Activated T-cell treated with anti-CD3 and anti-CD28 coated beads for 24 hours (primary cell): ENCODE results near the gene MAPRE3.

Experiments
- DNase-seq: peaks from one replicate; pipeline ENCODE4 v3.0.0-alpha.2; 2020; ENCODE audit warnings: low read depth

The MAPRE3 gene

DNA sequence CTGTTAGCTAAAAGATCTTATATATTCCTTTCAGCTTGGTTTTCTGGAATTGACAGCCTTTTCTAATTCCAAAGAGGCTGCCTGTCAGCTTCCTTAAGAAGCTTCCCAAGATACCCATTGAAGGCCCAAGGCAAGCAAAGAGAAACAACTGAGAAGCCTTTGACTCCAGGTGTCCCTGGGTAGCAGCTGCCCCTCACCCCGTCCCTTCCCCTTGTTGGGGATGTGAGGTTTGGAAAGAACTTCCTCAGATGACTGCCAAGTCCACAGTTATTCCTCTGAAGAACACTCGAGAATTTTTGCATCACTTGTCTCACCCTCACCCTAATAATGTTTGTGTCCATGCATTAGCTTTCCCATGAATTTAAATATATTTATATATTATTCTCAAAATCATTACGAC, 13.3 kb downstream of the MAPRE3 start:
- no peak for DNase-seq

- DNase-seq: no peak
Measured at GRCh38 chr2:26985807-26986206, 15.4 kb downstream of the MAPRE3 start.

GRCh38 chr2:26986576-26986975, 16.1 kb downstream of the MAPRE3 start:
- no peak for DNase-seq

GRCh38 chr2:26988058-26988860, 17.8 kb downstream of the MAPRE3 start:
- no peak for DNase-seq

GRCh38 chr2:26989156-26989555, 18.7 kb downstream of the MAPRE3 start:
- no peak for DNase-seq

- no peak for DNase-seq
Measured at GRCh38 chr2:26991717-26992116, 21.3 kb downstream of the MAPRE3 start.

DNA sequence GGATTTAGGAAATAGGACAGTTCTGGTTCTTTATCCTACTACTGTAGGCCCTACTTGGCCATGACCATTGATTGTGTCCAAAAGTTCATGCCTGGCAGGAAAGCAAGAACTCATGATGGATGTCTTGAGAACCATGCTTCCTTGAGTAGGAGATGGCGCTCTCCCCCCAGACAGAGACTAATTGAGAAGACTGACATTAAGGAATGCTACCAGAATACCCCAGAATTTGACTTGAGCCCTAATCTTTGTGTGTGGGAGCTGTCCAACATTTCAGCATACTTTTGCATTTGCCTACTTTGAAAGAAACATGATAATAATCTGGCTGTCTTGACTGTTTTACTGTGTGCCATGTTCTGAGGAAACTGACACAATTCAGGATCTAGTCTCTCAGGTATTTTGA, 23.3 kb downstream of the MAPRE3 start:
- DNase-seq: no peak

GRCh38 chr2:26994983-26995382, 24.5 kb downstream of the MAPRE3 start:
- DNase-seq: no peak

GRCh38 chr2:26997394-26997793, 27.0 kb downstream of the MAPRE3 start:
- DNase-seq: no peak

DNA sequence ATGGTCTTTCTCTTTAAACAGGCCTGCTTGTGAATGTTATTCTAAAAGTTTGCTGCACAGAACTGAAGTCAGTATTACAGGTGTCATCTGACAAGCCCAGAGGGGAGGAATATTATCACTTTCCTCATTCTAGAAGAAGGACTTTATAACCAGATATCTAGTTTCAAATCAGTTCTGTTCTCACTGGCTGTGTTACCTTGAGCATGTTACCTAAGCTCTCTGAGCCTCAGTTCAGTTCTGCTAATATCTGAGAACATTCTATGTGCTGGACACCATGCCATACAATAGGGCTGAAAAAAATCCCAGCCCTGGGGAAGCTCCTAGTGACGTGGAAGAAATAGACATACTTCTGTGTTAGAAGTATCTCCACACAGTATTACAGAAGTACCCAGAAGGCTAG, 27.9 kb downstream of the MAPRE3 start:
- DNase-seq: no peak

DNA sequence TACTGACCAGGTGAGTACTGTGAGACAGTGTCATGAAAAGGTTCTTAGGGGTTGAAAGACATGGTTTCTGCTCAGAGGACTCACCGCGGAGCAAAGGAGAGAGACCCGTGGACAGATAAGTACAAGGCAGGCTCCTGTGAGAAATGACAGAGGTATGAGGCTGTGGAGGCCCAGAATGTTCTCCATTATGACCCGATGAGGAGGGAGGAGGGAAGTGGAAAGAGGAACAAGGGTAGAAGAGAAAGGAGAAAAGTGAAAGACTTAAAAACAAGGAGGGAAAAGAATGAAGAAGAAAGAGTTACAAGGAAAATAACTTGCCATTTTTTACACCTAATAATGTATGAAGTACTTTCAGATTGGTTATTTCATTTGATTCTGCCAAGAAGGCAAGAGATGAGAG, 29.8 kb downstream of the MAPRE3 start:
- no peak for DNase-seq

GRCh38 chr2:27000995-27001394, 30.6 kb downstream of the MAPRE3 start:
- DNase-seq: no peak

DNA sequence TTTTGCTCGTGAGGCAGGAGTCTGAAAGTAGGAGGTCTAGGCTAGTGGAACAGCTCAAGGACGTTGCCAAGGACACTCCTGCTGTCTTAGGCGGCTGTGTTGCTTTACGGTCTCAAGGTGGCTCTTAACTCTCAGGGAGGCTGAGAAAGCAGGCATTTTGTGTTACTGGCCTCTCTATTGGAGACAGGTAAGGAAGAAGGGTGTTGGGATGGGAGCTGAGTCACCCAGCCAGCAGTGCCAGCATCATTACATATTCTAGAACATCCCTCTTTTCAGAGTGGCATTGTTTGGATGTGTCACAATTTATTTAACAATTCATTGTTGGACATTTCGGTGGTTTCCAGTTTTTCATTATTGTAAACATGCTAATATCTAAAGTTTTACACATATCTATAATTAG, 31.5 kb downstream of the MAPRE3 start:
- no peak for DNase-seq

GRCh38 chr2:27003007-27003406, 32.6 kb downstream of the MAPRE3 start:
- no peak for DNase-seq

GRCh38 chr2:27003857-27004256, 33.4 kb downstream of the MAPRE3 start:
- DNase-seq: no peak

- DNase-seq: no peak
Measured at GRCh38 chr2:27006602-27007415, 36.4 kb downstream of the MAPRE3 start.

DNA sequence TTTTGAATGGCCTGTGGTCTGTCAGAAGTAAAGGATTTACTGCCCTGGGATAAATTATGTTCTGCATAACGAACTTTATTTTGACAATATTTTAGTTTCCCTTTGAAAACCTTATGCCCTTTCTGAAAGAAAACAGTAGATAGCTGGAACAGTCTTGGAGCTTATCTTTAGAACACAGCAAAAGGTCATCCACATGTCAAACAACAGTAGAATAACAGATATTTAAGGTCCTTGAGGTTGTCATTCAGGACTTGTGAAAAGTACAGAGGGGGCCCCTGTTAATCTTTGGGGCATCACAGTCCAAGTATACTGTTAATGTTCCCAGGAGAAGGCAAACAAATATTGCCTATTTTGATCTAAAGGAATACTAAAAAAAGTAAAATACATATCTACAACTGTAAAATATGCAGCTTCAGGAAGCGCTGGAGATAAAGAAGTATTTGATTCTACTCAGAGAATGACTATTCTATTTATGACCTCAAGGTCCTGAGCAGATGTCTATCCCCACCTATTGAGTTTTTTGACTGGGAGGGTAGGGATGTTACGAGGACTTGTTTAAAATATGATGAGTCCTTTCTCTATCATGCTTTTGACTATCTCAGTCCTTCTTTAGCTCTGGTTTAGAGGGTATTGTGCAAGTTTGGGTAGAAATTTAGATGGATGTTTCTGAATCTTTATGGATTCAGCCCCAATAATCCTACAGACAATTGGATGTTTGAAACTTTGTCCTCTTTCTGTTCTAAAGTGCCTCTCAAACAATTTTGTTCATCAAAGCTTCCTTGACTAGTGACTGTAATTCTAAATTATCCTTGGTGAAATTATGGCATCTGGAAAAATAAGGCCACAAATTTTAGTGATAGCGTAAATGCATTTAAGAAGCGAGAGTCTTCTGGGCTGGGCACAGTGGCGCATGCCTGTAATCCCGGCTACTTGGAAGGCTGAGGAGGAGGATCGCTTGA, 37.3 kb downstream of the MAPRE3 start:
- no peak for DNase-seq

DNA sequence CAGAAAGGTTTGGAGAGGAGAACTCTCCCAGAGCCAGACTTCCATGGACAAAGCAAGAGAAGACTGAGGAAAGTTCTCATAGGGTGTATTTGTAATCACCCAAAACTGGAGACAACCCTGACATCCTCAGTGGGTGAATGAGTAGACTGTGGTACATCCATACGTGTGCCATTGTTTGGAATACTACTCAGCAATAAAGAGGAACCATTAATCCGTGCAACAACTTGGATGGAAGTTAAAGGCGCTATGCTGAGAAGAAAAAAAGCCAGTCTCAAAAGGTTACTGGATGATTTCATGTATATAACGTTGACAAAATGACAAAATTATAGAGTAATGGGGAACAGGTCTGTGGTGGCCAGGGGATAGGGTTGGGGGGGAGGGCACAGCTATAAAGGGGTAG, 38.2 kb downstream of the MAPRE3 start:
- no peak for DNase-seq

GRCh38 chr2:27009083-27009482, 38.6 kb downstream of the MAPRE3 start:
- no peak for DNase-seq

GRCh38 chr2:27009716-27010115, 39.3 kb downstream of the MAPRE3 start:
- no peak for DNase-seq

- DNase-seq: no peak
Measured at GRCh38 chr2:27010139-27010538, 39.7 kb downstream of the MAPRE3 start.

DNA sequence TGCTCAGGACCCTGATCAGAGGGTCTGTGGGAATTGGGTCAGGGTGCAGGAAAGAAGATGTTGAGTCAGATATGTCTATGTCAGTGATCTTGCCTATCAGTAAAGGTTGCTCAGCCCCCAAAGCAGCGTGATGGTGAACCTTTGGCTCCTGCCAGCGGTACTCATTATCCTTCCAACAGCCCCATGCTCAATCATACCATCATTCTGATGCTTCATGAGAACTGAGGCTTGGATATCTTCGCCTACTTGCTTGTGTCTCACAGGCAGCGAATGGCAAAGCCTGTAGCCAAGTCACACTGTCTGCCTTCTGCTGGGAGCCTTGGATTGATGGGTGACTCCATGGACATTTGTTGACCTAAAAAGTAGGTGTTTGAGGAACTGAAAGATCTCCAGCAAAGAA, 43.3 kb downstream of the MAPRE3 start:
- no peak for DNase-seq
